Measurements from ENCODE around the gene ASRGL1.

The ASRGL1 gene

DNA sequence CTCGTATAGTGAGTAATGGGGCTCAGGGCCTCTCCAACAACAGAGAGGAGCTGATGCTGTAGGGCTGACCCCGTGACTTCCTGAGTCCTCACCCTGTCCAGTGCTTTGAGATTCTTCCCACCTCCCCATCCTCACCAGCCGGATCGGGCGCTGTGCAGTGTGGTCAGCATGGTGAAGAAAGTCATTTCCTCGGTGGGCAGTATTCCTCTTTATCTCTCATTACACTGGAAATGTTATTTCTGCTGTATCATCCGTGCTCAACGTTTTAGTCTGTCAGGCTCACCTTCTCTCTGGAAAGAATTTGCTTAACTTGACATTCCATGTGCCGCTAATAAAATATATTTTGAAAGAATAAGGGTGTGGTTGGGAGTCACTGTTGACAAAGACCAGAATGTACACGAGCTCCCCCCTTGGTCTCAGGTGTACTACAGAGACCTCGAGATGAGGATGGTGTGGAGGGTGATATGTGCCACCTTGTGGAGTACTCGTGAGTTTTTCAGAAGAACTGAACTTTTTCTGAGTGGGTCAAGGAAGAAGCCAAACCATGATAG is 55.9 kb downstream of the ASRGL1 start:
- DNase-seq (ENCODE audit: low read depth) = no peak

DNA sequence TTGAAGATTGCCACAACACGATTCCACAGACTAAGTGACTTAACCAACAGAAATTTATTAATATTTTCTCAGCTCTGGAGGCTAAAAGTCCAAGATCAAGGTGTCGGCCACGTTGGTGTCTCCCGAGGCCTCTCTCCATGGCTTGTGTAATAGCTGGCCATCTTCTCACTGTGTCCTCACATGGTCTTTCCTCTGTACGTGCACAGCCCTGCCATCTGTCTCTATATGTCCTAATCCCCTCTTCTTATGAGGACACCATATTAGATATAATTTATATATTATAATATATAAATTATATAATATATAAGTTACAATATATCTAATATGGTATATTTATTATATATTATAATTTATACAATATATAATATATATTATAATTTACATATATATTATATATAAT is 56.5 kb downstream of the ASRGL1 start:
- no peak for DNase-seq (ENCODE audit: low read depth)

DNA sequence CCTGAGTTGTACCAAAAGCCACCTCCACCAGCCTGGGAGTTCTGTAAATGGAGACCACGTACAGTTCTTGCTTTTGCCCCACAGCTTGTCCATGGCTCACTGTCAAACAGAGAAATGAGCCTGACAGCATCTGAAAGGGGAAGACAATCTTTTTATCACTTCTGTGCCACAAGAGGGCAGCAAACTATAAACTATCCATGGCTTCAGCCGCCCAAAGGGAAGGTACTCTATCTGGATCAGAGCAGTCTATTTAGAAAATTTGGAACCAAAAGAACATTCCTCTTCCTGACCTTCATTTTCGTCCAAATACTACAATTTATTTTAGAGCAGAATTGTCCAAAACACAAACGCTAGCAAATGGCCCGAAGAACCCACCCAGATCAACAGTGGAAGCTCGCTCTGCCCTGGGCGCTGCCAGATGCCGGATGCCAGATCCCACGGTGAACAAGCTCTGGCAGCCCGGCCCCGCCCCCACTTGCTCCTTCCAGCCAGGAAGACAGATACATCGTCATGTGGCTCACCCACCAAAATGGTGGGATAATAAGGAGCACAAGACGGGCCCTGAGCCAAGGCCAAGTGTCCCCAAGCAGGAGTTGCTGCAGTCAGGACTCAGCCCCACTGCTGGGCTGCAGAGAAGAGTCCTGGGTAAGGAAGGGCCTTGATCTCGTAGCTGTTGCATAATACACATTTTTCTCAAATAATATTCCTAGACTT is 57.7 kb downstream of the ASRGL1 start:
- DNase-seq (ENCODE audit: low read depth) = peak; percentile 27

DNA sequence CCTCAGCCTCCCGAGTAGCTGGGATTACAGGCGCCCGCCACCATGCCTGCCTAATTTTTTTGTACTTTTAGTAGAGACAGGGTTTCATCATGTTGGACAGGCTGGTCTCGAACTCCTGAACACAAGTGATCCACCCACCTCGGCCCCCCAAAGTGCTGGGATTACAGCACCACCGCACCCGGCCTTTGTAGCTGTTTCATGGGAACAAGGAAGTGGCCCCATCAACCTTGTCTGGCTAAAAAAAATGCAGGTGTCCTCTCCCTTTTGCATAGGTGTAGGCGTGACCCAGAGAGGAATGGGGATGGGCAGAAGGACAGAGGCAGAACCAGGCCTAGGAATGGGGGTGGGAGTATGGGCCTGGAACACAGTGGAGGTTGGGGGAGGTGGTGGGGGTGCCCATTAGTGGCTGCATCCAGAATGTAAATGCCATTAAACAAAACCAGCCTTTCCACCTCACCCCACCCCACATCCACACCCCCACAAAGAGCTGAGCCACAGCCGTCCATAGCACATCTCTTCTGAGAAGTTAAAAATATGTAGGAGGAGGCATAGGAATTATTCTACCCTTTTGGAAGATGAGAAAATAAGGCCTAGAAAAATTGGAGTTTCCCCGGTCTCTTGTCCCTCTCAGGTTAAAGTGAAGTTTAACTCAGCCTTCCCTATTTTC is 58.8 kb downstream of the ASRGL1 start:
- DNase-seq (ENCODE audit: low read depth) = no peak

DNA sequence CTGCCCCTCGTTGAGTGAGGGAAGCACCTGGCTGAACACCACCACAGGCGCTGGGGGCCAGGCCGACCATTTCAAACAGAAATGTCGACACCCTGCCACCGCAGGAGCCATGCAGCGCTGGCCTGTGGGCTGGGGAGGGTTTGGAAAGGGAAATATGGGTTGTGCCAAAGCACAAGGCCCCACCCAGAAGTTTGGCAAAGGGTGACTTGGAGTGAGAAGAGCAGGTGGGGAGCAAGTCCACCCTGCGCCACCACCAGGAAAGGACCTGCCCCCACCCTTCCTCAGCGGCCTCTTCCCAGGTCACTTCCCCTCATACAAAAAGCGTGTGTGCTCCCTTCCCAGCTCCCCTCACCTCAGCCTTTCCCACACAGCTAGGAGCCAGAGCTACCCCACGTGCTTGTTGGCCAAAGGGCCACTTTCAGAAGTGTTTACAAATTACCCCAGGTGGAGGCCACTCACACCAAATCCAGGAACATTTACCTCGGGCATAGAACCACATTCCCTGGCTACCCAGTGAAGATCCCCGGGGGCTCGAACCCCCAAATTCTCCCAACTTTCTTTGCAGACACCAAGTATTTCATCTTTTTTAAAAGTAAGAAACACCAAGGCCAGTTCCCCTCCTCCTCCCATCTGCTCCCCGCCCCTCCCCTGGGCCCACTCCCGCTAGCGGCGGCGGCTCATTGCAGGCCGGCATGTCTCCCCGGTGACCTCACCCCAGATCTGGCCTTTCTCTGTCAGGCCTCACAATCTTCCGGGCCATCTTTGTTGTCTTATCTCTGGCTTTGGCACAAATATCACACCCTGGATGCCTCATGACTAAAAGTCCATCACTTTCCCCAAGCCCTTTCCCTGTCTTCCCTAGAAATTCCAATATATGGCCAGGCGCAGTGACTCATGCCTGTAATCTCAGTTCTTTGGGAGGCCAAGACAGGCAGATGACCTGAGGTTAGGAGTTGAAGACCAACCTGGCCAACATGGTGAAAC is 61.1 kb downstream of the ASRGL1 start:
- DNase-seq (ENCODE audit: low read depth) = no peak

DNA sequence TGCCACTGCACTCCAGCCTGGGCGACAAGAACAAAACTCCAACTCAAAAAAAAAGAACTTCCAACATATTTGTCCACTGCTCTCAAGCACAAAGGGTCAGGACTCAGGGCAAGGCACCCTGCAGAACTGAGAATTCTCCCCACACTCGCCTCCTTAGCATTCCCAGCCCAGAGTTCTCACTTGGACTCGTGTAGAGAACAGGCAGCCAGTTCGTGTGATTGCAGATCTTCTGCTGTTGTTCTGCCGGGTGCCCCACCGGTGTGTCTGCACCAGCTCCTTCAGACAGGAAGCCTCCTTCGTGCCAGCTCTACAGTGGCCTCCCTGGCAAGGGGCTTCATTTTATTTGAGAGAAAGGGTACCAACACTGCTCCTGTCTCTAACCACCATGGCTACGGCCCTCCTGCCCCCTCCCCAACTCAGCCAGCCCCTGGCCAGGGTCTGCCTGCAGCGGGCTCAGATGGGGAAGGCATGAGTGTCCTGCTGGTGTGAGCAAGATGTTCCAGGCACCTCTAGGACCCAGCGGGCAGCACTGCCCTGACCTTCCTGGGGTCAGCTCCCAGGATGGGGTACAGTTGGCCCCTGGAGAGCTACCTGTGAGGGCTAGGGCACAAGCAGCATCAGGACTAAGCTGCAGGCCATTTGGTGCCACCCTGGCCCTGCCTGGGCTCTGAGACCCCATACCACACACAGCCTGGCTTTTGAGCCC is 62.1 kb downstream of the ASRGL1 start:
- no peak for DNase-seq (ENCODE audit: low read depth)

DNA sequence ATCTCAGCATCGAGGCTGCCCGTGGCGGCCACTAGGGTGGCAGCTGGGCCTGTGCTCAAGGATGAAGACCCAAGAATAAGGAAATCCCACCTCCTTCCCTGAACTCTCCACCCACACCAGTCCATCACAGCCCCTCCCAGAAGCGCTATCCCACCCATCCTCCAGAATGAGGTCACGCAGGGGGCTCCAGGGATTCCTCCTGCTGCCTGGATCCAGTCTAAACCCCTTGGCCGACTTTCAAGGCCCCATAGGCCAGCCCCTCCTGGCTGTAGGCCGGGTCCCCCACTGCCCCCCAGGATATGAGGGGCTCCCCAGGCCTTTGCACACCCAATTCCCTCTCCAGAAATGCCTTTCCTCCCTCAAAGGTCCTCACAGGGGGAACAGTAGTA is 62.6 kb downstream of the ASRGL1 start:
- DNase-seq (ENCODE audit: low read depth) = no peak

DNA sequence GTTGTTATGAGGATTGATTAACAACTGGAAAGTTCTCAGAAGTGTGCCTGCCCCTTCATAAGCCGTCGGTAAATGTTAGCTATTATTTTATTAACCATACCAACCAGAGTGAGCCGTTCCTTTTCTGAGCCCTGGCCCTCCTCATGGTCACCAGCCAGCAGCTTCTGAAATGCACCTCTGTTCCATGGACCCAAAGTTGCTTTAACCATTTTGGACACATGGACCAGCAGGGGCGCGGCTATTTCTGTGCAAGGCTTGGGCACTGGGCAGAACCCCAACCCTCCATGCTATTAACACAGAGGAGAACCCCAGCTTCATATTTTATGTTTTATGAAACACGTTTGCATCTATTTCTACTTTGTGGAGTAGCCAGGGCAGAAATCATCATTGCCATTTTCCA is 63.0 kb downstream of the ASRGL1 start:
- no peak for DNase-seq (ENCODE audit: low read depth)

DNA sequence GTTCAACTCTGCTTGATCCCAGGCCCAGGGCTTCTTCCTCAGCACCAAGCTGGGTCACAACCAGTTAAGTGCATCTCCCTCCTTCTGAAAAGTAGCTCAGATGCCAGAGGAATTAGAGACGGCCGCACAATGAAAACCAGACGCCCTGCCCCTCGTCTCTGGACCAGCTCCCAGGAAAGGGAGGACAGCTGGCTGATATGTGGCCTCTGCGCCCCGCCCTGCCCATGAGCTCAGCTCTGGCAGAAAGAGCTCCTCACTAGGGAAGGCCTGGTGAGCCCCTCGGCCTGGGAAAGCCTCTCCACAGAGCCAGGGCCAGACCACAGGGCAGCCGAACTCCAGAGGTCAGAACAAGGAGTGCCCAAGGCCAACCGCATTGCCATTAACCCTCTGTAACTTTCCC is 63.5 kb downstream of the ASRGL1 start:
- no peak for DNase-seq (ENCODE audit: low read depth)

DNA sequence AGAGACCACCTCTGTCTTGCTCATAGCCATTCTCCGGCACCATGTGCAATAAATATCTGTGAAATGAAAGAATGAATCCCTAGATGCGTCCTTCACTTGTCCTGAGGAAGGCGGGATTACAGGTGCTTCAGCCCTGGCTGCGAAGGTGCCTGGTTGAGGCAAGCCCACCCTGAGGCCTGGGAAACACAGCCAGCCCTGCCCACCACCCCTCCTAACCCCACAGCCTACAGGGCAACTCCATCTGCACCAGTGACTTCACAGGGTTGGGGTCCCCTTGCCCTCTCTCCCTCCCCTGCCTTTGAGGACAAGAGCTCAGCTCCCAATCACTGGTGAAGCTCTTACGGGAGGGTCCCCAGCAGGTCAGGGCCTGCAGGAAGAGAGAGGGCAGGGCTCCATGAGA is 64.1 kb downstream of the ASRGL1 start:
- DNase-seq (ENCODE audit: low read depth) = no peak

DNA sequence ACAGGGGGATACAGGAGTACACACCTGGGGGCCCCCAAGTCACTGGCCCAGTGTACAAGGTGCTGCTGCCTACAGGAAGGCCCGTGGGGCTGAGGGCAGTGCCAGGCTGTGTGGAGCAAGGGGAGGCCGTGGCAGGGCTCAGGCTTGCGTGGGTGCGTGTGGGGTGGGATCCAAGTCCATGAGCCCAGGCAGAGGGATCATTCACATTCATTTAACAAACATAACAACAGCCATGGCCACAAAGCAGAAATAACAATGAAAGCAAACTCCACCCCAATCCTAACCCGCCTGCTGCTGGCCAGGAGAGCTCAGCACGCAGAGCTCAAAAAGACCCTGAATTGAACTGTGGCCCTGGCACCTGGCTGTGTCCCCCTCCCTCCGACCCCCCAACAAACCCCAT is 64.6 kb downstream of the ASRGL1 start:
- DNase-seq (ENCODE audit: low read depth) = no peak

DNA sequence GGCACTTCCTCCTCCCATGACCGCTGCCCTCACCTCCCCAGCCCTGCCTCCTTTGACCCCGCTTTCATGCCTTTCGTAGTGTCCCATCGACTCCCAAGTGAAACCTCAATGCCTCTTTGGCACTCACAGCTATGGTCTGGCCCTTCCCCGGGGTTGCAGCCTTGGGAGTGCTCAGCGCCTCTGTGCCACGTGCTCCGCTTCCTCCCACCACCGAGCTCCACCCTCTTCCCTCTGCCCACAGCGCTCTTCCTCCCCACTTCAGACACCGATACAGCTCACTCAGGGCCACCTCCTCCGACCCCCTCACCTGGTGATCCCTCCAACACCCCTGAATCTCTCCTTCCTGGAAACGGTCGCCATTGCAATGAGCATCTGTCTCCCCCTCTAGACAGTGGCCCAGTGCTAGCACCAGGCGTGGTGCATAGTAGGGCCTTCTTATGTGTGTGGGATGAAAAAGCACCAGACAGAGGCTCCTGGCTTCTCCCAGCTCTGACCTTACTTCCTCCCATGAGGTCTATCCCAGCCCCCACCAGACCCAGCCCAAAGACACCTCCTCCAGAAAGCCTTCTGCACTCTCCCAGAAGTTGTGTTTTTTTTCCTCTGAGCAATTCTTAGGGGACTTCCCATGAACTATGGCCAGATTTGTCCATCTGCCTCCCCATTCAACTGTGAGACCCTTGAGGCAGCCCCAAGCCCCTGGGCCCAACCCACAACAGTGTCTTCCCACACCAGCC is 65.1 kb downstream of the ASRGL1 start:
- DNase-seq (ENCODE audit: low read depth) = no peak

DNA sequence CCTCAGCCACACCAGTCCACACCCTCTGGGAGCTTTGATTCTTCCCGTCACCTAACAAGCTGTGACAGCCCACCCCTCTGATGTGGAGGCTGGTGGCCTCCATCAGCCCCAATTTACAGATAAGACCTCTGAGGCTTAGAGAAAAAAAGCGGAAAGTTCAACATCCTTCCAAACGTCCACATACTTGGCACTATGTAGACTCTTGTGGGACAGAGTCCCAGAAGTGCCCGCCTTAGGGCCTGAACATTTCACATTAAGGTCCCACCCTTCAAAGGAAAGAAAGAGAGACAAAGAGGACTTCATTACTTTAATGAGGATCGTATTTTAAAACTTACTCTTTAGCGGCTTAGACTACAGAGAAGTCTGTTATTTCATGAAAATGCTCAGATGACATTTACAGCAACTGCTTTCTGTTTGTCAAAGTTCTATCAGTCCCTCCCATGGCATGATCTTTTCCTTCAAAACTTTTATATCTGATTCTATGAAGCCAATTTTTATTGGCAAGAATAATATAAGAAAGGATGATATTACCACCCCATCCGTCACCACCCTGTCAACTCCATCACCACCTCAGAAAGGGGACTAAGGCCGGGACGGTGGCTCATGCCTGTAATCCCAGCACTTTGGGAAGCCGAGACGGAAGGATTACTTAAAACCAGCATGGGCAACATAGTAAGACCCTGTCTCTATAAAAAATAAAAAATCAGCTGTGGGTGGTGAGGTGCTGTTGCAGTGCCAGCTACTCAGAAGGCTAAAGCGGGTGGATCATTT is 65.9 kb downstream of the ASRGL1 start:
- no peak for DNase-seq (ENCODE audit: low read depth)

DNA sequence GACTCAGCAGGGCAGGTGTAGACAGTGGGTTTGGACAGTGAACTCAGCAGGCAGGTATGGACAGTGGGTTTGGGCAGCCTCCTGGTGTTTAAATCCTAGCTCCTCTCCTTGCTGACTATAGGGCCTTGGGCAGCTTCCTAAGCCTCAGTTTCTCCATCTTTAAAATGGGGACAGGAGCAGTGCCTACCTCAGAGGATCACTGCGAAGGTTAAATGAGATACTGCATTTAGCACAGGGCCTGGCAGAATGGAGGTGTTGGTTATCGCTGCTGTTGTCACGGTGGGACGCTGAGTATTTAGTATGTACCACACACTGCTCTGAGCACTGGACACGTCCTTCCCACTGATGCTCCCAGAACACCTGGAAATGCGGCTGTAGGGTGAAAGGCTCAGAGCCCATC is 67.2 kb downstream of the ASRGL1 start:
- DNase-seq (ENCODE audit: low read depth) = no peak

DNA sequence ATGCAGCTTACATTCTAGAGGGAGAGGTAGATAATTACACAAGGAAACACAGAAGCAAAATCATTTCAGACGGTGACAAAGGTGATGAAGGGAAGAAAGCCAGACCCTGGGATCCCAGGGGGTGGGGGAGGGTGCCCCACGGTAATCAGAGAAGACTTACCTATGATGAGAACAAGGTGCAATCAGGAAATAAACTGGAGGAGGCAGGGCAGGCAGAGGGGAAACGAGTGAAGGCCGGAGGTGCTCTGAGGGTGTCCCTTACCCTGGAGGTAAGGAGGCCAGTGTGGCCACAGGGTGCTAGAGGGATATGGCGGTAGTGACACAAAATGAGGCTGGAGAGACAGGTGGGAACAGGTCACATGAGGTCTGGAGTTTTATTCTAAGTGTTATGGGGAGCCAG is 67.7 kb downstream of the ASRGL1 start:
- no peak for DNase-seq (ENCODE audit: low read depth)

DNA sequence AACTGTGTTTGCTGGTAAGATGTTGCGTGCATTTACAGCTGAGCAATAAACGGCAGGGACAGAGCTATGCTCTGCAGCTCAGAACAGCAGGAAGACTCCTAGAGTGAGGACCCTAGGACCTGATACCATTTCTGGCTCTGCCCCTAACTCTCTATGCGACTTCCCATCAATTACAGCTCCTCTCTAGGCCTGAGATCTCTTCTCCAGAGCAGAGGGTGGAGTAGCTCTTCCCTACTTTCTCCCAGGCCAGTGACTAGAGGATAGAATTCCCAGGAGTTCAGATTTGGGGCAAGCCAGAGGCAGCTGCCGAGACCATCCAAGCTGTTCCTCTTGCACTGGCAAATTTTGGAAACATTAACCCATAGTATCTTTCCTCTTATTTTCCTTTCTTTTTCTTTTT is 68.8 kb downstream of the ASRGL1 start:
- DNase-seq (ENCODE audit: low read depth) = no peak

DNA sequence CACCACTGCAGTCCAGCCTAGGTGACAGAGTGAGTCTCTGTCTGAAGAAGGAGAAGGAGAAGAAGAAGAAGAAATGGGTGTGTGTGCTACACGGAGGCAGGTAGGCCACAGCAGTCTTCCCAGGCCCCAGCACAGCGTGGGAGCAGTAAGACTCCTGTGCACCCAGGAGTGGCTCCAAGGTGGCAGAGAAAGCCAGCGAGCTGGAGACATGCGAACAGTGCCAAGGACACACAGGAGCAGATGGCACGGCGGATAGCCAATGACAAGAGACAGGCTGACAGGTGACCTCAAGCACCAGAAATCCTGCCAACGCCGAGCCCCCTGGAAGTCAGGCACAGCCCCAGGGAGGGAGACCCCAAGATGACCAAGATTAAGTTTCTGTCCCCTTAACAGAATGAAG is 72.6 kb downstream of the ASRGL1 start:
- no peak for DNase-seq (ENCODE audit: low read depth)

DNA sequence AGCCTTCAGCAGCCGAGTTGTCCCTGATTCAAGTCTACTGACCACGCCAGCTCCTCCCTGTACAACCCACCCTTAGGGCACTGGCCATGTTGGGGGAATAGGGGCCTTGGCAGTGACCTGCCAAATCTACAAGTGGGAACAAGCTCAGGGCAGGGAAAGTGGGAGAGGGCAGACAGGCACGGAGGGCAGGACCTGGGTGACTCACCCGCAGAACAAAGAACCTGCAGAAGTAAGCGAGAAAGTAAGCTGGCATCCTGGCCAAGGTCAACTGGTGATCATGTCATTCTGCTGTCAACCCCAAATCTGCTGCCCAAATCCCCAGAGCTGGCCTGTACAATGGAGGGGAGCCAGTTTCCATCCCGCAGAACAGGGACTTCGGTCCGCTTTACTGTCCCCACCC is 73.7 kb downstream of the ASRGL1 start:
- no peak for DNase-seq (ENCODE audit: low read depth)

DNA sequence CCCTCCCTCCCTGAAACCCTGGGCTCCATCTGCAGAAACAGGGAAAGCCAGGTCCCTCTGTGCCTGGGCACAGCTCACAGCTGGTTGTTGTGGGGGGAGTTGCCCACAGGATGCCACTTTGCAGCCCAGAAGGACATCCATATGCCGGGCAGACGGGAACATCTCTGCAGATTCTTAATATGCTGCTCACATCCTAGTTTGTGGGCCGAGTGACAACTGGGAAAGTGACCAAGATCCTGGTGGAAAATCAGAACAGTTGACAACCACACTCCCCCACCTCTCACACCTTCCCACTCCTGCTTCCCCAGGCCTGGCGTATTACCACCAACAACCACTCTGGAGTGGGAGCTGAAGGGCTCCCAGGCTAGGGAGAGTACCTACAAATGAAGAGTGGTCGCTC is 74.3 kb downstream of the ASRGL1 start:
- DNase-seq (ENCODE audit: low read depth) = no peak

DNA sequence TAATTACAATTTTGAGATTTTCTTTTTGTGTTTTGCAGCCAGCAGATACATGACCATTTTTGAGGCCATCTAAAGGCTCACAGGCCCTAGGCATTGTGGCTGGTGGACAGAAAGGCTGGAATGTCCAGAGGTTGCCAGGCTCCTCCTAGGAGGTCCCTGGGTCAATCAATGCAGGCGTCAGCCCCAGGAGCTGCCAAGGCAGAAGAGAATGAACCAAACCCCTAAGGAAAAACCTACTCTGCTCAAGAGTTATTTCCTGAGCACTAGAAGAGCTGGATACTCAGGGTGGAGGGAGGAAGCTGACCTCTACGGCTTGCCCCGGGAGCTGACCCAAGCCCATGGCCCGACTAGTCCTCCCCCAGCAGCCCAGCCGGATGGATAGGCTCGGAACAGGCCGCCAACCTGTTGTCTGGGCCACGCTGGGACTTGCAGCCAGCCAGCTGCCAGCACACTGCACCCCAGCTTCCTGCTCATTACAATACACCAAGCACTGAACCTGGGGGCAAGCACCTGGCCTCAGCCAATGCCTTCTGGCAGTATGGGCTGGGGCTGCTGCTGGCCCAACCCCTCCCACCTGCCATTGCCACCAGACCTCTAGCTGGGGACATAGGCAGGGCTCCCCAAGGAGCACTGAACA is 75.9 kb downstream of the ASRGL1 start:
- DNase-seq (ENCODE audit: low read depth) = no peak

All from activated gamma-delta T cell treated with anti-CD3 and anti-CD28 coated beads, Interleukin-2, amount 50 U/mL, for 16 hours (primary cell).